Measurements from ENCODE around the gene RGS6. TPM values are rescaled to one million over a fixed set of nuclear protein-coding genes. Genes with fewer than 3 reads are reported as not detected.

RGS6 gene
- total RNA-seq, 1 donor from 2014 or later = 0.34 TPM

GRCh38 chr14:72201645-72202044 lies 269.4 kb downstream of the RGS6 start:
- no peak overlapping the region for H3K4me3 Mint-ChIP-seq (ENCODE audit: unreplicated experiment)
- no peaks in the 10 kb centered on the region for H3K27me3 ChIP-seq (ENCODE audit: insufficient read depth, low read length)
- no peaks in the 10 kb centered on the region for H3K79me2 ChIP-seq (ENCODE audit: insufficient read depth, low read length)
- FAIRE-seq (no peak), DNase-seq (ENCODE audit: low read depth) (no peak)
- no peak for TF ChIP-seq EZH2 (IDR thresholded peaks at IDR 0.05; ENCODE audit: insufficient read depth, low read length)
- peaks cover 2% of the 10 kb centered on the region for H3K9me3 Mint-ChIP-seq (ENCODE audit: unreplicated experiment)
- H3K9me3 ChIP-seq (ENCODE audit: insufficient read depth, low read depth, low read length) = no peaks in the 10 kb centered on the region
- no peak overlapping the region for H3K27ac ChIP-seq (ENCODE audit: low read depth, low read length)
- no peak overlapping the region for H3K27ac Mint-ChIP-seq (ENCODE audit: unreplicated experiment)
- no peaks in the 10 kb centered on the region for H3K36me3 ChIP-seq (ENCODE audit: insufficient read depth, low read length)
- H3K4me1 Mint-ChIP-seq (ENCODE audit: low read depth, unreplicated experiment) = no peaks in the 10 kb centered on the region
- no peak overlapping the region for H3K4me3 ChIP-seq (ENCODE audit: insufficient read depth, low read depth, low read length)
- H3K4me2 ChIP-seq (ENCODE audit: low read length) = no peak overlapping the region
- no peaks in the 10 kb centered on the region for H3K4me1 ChIP-seq (ENCODE audit: insufficient read depth, low read length)
- peaks cover 3% of the 10 kb centered on the region for H3K27me3 Mint-ChIP-seq (ENCODE audit: low read depth, unreplicated experiment)
- no peak overlapping the region for H3K9ac ChIP-seq (ENCODE audit: low read length)
- no peaks in the 10 kb centered on the region for H4K20me1 ChIP-seq (ENCODE audit: insufficient read depth, low read length)
- H3K36me3 Mint-ChIP-seq (ENCODE audit: low read depth, unreplicated experiment) = no peaks in the 10 kb centered on the region
- H2AFZ ChIP-seq (ENCODE audit: low read depth, low read length) = no peak overlapping the region

- no peak overlapping the region for H3K27ac ChIP-seq (ENCODE audit: low read depth, low read length)
- DNase-seq (ENCODE audit: low read depth) (no peak), FAIRE-seq (no peak)
- TF ChIP-seq, protein P1, sequence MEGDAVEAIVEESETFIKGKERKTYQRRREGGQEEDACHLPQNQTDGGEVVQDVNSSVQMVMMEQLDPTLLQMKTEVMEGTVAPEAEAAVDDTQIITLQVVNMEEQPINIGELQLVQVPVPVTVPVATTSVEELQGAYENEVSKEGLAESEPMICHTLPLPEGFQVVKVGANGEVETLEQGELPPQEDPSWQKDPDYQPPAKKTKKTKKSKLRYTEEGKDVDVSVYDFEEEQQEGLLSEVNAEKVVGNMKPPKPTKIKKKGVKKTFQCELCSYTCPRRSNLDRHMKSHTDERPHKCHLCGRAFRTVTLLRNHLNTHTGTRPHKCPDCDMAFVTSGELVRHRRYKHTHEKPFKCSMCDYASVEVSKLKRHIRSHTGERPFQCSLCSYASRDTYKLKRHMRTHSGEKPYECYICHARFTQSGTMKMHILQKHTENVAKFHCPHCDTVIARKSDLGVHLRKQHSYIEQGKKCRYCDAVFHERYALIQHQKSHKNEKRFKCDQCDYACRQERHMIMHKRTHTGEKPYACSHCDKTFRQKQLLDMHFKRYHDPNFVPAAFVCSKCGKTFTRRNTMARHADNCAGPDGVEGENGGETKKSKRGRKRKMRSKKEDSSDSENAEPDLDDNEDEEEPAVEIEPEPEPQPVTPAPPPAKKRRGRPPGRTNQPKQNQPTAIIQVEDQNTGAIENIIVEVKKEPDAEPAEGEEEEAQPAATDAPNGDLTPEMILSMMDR (IDR thresholded peaks at IDR 0.05; ENCODE audit: insufficient read depth, low read depth, low read length) = no peak
- TF ChIP-seq EZH2 (IDR thresholded peaks at IDR 0.05; ENCODE audit: insufficient read depth, low read length) = no peak
- Mint-ChIP-seq H3K4me1 (ENCODE audit: low read depth, unreplicated experiment) (peaks cover 3% of the 10 kb centered on the region), H3K27me3 (ENCODE audit: low read depth, unreplicated experiment) (no peaks in the 10 kb centered on the region), H3K36me3 (ENCODE audit: low read depth, unreplicated experiment) (no peaks in the 10 kb centered on the region), H3K4me3 (ENCODE audit: unreplicated experiment) (no peak overlapping the region), H3K9me3 (ENCODE audit: unreplicated experiment) (no peaks in the 10 kb centered on the region), H3K27ac (ENCODE audit: unreplicated experiment) (no peak overlapping the region)
- H2AFZ ChIP-seq (ENCODE audit: low read depth, low read length) = no peak overlapping the region
- H3K9ac ChIP-seq (ENCODE audit: low read length) = no peak overlapping the region
- no peaks in the 10 kb centered on the region for H4K20me1 ChIP-seq (ENCODE audit: insufficient read depth, low read length)
- no peaks in the 10 kb centered on the region for H3K27me3 ChIP-seq (ENCODE audit: insufficient read depth, low read length)
- no peak overlapping the region for H3K4me3 ChIP-seq (ENCODE audit: insufficient read depth, low read depth, low read length)
- H3K4me1 ChIP-seq (ENCODE audit: insufficient read depth, low read length) = no peaks in the 10 kb centered on the region
- H3K4me2 ChIP-seq (ENCODE audit: low read length) = no peak overlapping the region
- no peaks in the 10 kb centered on the region for H3K9me3 ChIP-seq (ENCODE audit: insufficient read depth, low read depth, low read length)
- H3K79me2 ChIP-seq (ENCODE audit: insufficient read depth, low read length) = no peaks in the 10 kb centered on the region
- no peaks in the 10 kb centered on the region for H3K36me3 ChIP-seq (ENCODE audit: insufficient read depth, low read length)
Measured at GRCh38 chr14:72213424-72213823, 281.2 kb downstream of the RGS6 start.

DNA sequence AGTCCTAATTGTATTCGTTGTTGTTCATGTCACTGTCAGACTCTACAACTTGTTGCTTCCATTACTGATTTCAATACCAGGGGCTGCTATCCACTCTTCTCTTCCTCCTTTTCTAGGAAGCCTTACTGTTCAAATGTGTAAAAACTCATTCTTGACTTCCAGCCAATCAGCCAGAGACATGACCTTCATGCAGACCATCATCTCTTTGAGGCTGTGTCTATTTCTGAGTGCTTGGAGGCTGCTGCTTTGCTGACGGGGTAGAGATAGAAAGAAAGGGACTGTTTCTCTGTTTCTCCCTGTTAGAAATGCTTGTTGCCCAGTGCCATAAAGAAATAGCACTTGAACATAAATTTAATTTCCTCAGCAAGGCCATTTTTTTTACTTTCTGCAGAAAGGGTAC lies 282.9 kb downstream of the RGS6 start:
- FAIRE-seq (no peak), DNase-seq (ENCODE audit: low read depth) (no peak)
- Histone ChIP-seq H4K20me1 (ENCODE audit: insufficient read depth, low read length) (no peaks in the 10 kb centered on the region), H3K36me3 (ENCODE audit: insufficient read depth, low read length) (no peaks in the 10 kb centered on the region), H3K27ac (ENCODE audit: low read depth, low read length) (no peak overlapping the region), H3K79me2 (ENCODE audit: insufficient read depth, low read length) (no peaks in the 10 kb centered on the region), H2AFZ (ENCODE audit: low read depth, low read length) (no peak overlapping the region), H3K4me2 (ENCODE audit: low read length) (no peak overlapping the region), H3K27me3 (ENCODE audit: insufficient read depth, low read length) (no peaks in the 10 kb centered on the region), H3K4me3 (ENCODE audit: insufficient read depth, low read depth, low read length) (no peak overlapping the region), H3K9me3 (ENCODE audit: insufficient read depth, low read depth, low read length) (no peaks in the 10 kb centered on the region), H3K4me1 (ENCODE audit: insufficient read depth, low read length) (no peaks in the 10 kb centered on the region), H3K9ac (ENCODE audit: low read length) (no peak overlapping the region)
- Mint-ChIP-seq H3K36me3 (ENCODE audit: low read depth, unreplicated experiment) (no peaks in the 10 kb centered on the region), H3K4me1 (ENCODE audit: low read depth, unreplicated experiment) (peaks cover 3% of the 10 kb centered on the region), H3K4me3 (ENCODE audit: unreplicated experiment) (no peak overlapping the region), H3K9me3 (ENCODE audit: unreplicated experiment) (no peaks in the 10 kb centered on the region), H3K27ac (ENCODE audit: unreplicated experiment) (no peak overlapping the region), H3K27me3 (ENCODE audit: low read depth, unreplicated experiment) (no peaks in the 10 kb centered on the region)
- no peak for TF ChIP-seq EZH2 (IDR thresholded peaks at IDR 0.05; ENCODE audit: insufficient read depth, low read length)
- TF ChIP-seq, protein P1 (IDR thresholded peaks at IDR 0.05; ENCODE audit: insufficient read depth, low read depth, low read length) = no peak

Data from astrocyte (in vitro differentiated cells and primary cell).